Ovary (tissue), 3 donors: ENCODE measurements around the gene P2RX2.

Source experiments
- CTCF ChIP-seq, 3 donors: fragments of 450-650 bp in 2 of 3; fragments of 200-600 bp in 1 of 3; IDR thresholded peaks; one replicate each; pipeline versions ENCODE4 v1.5.1 to v1.8.0; 2016 to 2022; ENCODE audit warnings: antibody characterized with exemption in 3 of 3, mild to moderate bottlenecking in 1 of 3
- POLR2A ChIP-seq: fragments of 450-650 bp; IDR thresholded peaks from one replicate; pipeline ENCODE4 v1.6.1; 2017; ENCODE audit warnings: antibody characterized with exemption, mild to moderate bottlenecking, moderate library complexity
- donor health status: DM: no; HTN: no; CAD: no.

- TF ChIP-seq CTCF (IDR thresholded peaks at IDR 0.05): no peak
- no peak for TF ChIP-seq POLR2A
Measured at GRCh38 chr12:132572801-132573760, 45.5 kb upstream of the P2RX2 start.
